Gastrocnemius medialis (tissue), 4 donors: ENCODE measurements around the gene LACTBL1.

Experiments used
- POLR2A ChIP-seq, 2 donors: fragments of 450-650 bp; IDR thresholded peaks; one replicate each; pipeline ENCODE4 v1.6.1; 2017; ENCODE audit warnings: antibody characterized with exemption in 2 of 2, mild to moderate bottlenecking in 2 of 2, moderate library complexity in 2 of 2
- TF ChIP-seq, protein P1 (sequence below), 5 experiments: fragments of 450-650 bp in 3 of 5; fragments of 200-600 bp in 2 of 5; sonication (generic) in 2 of 5; IDR thresholded peaks in 4 of 5; conservative IDR thresholded peaks in 1 of 5; 1 replicate in 4 of 5; 2 replicates in 1 of 5; pipeline ENCODE4 v1.5.1; 2016 to 2019; ENCODE audit warnings: antibody characterized with exemption in 5 of 5, mild to moderate bottlenecking in 3 of 5, moderate library complexity in 3 of 5

- TF ChIP-seq, protein P1, sequence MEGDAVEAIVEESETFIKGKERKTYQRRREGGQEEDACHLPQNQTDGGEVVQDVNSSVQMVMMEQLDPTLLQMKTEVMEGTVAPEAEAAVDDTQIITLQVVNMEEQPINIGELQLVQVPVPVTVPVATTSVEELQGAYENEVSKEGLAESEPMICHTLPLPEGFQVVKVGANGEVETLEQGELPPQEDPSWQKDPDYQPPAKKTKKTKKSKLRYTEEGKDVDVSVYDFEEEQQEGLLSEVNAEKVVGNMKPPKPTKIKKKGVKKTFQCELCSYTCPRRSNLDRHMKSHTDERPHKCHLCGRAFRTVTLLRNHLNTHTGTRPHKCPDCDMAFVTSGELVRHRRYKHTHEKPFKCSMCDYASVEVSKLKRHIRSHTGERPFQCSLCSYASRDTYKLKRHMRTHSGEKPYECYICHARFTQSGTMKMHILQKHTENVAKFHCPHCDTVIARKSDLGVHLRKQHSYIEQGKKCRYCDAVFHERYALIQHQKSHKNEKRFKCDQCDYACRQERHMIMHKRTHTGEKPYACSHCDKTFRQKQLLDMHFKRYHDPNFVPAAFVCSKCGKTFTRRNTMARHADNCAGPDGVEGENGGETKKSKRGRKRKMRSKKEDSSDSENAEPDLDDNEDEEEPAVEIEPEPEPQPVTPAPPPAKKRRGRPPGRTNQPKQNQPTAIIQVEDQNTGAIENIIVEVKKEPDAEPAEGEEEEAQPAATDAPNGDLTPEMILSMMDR (IDR thresholded peaks at IDR 0.05 in 4 of 5, conservative IDR thresholded peaks at IDR 0.05 in 1 of 5), result no peak
- no peak for TF ChIP-seq POLR2A (IDR thresholded peaks at IDR 0.05)
These were observed 3.4 kb upstream of the LACTBL1 start for GRCh38 chr1:22976127-22976460.
